Panc1 (cell line): ENCODE data around the gene ANP32B.

Experiments
- TF ChIP-seq, protein P1 (sequence below): fragments of 450-650 bp; IDR thresholded peaks from 2 replicates; pipeline ENCODE4 v1.5.1; 2017; ENCODE audit warnings: mild to moderate bottlenecking
- TF ChIP-seq, protein P2 (sequence below), 2 experiments: IDR thresholded peaks; 2 replicates each; pipeline ENCODE4 v1.6.1; 2011 to 2012; ENCODE audit warnings: low read depth in 2 of 2, control low read depth in 1 of 2, low read length in 1 of 2, mild to moderate bottlenecking in 1 of 2, moderate library complexity in 1 of 2; ENCODE audit not compliant: insufficient read depth in 1 of 2

GRCh38 chr9:97938081-97938644 lies 45.0 kb upstream of the ANP32B start, which contains the start of gene HEMGN:
- TF ChIP-seq, protein P1, sequence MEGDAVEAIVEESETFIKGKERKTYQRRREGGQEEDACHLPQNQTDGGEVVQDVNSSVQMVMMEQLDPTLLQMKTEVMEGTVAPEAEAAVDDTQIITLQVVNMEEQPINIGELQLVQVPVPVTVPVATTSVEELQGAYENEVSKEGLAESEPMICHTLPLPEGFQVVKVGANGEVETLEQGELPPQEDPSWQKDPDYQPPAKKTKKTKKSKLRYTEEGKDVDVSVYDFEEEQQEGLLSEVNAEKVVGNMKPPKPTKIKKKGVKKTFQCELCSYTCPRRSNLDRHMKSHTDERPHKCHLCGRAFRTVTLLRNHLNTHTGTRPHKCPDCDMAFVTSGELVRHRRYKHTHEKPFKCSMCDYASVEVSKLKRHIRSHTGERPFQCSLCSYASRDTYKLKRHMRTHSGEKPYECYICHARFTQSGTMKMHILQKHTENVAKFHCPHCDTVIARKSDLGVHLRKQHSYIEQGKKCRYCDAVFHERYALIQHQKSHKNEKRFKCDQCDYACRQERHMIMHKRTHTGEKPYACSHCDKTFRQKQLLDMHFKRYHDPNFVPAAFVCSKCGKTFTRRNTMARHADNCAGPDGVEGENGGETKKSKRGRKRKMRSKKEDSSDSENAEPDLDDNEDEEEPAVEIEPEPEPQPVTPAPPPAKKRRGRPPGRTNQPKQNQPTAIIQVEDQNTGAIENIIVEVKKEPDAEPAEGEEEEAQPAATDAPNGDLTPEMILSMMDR: no peak
- TF ChIP-seq, protein P2, sequence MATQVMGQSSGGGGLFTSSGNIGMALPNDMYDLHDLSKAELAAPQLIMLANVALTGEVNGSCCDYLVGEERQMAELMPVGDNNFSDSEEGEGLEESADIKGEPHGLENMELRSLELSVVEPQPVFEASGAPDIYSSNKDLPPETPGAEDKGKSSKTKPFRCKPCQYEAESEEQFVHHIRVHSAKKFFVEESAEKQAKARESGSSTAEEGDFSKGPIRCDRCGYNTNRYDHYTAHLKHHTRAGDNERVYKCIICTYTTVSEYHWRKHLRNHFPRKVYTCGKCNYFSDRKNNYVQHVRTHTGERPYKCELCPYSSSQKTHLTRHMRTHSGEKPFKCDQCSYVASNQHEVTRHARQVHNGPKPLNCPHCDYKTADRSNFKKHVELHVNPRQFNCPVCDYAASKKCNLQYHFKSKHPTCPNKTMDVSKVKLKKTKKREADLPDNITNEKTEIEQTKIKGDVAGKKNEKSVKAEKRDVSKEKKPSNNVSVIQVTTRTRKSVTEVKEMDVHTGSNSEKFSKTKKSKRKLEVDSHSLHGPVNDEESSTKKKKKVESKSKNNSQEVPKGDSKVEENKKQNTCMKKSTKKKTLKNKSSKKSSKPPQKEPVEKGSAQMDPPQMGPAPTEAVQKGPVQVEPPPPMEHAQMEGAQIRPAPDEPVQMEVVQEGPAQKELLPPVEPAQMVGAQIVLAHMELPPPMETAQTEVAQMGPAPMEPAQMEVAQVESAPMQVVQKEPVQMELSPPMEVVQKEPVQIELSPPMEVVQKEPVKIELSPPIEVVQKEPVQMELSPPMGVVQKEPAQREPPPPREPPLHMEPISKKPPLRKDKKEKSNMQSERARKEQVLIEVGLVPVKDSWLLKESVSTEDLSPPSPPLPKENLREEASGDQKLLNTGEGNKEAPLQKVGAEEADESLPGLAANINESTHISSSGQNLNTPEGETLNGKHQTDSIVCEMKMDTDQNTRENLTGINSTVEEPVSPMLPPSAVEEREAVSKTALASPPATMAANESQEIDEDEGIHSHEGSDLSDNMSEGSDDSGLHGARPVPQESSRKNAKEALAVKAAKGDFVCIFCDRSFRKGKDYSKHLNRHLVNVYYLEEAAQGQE (IDR thresholded peaks at IDR 0.05; ENCODE audit: insufficient read depth in 1 of 2, low read depth in 2 of 2, low read length in 1 of 2): no peak
